ENCODE results near the gene VAX1.

Gene VAX1

DNA sequence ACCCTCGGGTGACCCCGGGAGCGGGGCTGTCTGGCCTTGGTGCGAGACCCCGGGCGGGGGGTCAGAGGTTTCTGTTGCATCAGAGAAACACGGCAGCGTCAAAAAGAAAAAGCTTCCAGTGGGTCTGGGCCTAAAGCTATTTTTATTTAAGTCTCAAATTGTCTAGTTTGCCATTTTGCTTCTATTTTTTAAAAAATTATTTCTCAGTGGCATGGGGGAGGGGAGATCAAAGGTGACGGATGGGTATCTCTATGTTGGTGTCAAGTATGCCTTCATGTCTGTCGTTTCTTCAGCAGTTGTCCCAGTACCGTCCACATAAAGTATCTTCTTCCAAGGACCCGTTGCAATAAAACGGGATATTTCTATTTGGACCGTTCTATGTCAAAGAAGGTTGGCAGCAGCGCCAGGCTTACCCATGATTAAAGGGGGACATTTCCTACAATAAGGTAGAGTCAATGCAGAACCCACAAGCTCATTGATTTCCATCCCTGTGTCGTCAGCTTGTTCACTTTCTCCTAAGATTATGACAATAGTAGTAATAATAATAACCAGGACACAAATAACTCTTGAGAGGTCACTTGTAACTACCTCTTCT is 26.0 kb upstream of the VAX1 start:
- no peak for DNase-seq (ENCODE audit: low read depth in 2 of 2)
- no peak overlapping the region for H3K4me3 ChIP-seq (replicated peaks in 1 of 2; ENCODE audit: low read depth in 2 of 2, low read length in 2 of 2)
- TF ChIP-seq, protein P1, sequence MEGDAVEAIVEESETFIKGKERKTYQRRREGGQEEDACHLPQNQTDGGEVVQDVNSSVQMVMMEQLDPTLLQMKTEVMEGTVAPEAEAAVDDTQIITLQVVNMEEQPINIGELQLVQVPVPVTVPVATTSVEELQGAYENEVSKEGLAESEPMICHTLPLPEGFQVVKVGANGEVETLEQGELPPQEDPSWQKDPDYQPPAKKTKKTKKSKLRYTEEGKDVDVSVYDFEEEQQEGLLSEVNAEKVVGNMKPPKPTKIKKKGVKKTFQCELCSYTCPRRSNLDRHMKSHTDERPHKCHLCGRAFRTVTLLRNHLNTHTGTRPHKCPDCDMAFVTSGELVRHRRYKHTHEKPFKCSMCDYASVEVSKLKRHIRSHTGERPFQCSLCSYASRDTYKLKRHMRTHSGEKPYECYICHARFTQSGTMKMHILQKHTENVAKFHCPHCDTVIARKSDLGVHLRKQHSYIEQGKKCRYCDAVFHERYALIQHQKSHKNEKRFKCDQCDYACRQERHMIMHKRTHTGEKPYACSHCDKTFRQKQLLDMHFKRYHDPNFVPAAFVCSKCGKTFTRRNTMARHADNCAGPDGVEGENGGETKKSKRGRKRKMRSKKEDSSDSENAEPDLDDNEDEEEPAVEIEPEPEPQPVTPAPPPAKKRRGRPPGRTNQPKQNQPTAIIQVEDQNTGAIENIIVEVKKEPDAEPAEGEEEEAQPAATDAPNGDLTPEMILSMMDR (IDR thresholded peaks at IDR 0.05; ENCODE audit: low read depth, low read length) = no peak

DNA sequence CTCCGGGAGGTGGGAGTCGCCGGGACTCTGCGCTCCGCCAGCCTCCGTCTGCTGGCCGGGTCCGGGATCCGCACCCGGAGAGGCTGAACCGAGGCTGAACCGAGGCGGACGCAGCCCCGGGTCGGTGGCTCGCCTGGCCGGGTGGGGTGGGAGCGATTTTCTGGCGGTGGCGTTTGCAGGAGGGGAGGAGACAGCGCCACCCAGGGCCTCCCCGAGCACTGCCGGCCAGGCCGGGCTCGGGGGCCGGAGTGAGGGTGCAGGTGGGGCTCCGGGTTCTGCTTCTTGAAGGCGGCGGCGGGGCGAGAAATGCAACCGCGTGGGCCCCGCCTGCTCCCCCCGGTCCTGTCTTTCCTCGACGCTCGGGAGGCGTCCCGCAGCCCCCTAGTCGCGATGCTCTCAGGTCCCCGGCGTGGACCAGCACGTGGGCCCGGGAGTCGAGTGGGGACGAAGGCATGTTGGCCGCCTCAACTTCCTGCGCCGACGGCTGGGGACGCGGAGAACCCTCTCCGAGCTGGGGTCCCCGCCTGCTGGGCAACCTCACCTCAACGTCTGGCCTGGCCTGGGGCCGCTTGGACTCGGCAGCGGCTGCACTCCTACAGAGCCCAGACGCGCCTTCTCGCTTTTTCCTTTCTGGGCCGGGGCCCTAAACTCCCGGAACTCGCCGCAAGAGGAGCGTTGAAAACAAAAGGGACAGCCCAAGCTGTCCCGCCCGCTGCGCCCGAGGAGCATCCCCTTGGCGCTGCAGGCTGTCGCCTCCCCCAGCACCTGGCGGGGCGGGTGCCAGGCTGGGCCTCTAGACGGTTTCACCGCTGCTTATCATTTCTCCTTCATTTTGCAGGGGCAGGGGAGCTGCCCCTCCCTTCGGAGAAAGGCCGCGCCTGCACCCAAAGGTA is 25.2 kb upstream of the VAX1 start:
- DNase-seq (ENCODE audit: low read depth in 2 of 2) = no peak
- H3K4me3 ChIP-seq (replicated peaks in 1 of 2; ENCODE audit: low read depth in 2 of 2, low read length in 2 of 2) = no peak overlapping the region
- TF ChIP-seq, protein P1 (IDR thresholded peaks at IDR 0.05; ENCODE audit: low read depth, low read length) = no peak

DNA sequence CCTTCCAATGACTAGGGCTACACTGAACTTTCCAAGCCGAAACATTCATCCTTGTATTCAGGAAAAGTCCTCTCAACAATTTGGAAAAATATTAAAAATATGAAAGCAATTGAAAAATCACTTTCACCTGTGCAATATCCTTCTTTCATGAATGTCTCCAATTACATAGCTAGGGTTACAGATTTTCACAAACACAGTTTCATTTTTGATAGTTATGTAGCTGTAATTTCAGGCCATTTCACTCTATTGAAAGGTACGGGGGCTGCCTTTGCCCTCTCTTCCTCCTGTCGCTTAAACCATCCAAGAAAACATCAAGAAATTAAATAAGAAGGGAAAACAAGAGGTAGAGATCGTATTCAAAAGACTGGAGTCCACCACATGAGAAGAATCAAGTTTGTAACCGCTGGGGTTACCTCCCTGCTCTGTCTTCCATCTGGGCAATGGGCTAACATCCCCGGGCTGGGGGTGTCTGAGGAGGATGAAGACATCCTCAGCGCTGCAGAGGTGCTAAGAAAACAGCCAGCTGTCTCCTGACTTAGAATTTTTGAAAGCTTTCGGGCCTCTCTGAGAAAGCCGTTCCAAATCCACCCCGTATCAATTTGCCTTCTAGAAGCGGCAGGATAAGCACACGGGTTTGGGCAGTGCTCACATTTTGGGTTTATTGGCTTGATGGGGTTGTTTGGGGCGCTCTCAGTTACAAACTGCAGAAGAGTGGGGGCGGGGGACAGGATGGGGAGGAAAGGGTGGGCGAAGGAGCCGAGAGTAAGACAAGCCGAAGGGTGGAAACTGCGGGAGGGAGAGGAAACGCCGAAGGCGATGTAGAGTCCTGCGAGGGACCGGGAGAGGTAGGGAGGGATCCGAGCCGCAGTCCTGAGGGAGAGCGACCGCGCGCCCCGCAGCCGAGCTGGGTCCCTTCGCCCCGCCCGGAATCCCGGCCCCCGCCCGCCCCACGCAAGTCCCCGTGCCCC is 24.3 kb upstream of the VAX1 start:
- no peak overlapping the region for H3K4me3 ChIP-seq (replicated peaks in 1 of 2; ENCODE audit: low read depth in 2 of 2, low read length in 2 of 2)
- DNase-seq (ENCODE audit: low read depth in 2 of 2) = no peak

DNA sequence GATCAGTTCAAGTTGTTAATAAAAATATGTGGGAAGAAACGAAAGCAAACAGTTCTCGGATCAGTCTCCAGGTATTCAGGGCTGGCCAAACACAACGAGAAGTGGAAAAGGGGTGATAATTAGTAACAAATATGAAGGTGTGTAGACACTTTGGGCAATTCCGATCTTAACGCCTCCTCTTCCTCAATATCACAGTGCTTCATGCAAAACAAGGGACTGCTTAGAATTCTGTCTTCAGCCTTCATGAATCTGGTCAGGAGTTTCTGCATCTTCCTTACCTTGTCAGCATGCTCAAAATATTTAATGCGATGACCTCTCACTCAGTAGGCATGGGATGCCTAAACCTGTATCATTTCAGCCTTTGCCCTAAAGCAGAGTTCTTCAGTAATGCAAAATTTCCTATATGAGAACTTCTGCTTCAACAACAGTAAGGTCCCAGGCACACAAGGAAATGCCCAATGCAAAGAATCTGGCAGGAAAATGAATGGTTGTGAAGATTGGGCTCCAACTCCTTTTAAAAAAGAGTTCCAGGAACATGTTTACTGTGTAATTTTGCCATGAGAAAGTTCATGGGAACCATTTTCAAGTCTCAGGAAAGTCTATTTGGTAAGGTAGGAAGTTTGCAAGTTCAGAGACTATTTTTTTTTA is 23.4 kb upstream of the VAX1 start:
- no peak for DNase-seq (ENCODE audit: low read depth in 2 of 2)
- H3K4me3 ChIP-seq (replicated peaks in 1 of 2; ENCODE audit: low read depth in 2 of 2, low read length in 2 of 2) = no peak overlapping the region
- TF ChIP-seq, protein P1 (IDR thresholded peaks at IDR 0.05; ENCODE audit: low read depth, low read length) = no peak

More for the DNA sequence above, 24.3 kb upstream of the VAX1 start:
- TF ChIP-seq, protein P1 (IDR thresholded peaks at IDR 0.05; ENCODE audit: low read depth, low read length) = no peak

DNA sequence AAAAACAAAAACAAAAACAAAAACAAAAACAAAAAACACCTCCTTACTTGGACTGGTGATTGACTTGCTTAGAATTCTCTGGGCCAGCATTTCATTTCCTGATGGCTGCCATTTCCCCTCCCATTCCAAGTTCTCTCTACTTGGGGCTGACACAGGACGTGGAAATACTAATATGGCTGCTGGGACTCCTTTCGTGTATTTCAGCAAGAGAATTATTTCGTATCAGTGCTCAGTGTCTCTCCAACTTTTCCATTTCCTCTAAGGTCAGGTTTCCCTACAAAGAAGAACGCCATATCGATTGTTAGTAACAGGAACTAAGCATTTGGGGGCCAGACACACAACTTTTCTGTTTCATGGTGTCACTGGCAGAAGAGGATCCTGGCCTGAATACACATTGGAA is 22.5 kb upstream of the VAX1 start:
- no peak for DNase-seq (ENCODE audit: low read depth in 2 of 2)
- TF ChIP-seq, protein P1 (IDR thresholded peaks at IDR 0.05; ENCODE audit: low read depth, low read length) = no peak

DNA sequence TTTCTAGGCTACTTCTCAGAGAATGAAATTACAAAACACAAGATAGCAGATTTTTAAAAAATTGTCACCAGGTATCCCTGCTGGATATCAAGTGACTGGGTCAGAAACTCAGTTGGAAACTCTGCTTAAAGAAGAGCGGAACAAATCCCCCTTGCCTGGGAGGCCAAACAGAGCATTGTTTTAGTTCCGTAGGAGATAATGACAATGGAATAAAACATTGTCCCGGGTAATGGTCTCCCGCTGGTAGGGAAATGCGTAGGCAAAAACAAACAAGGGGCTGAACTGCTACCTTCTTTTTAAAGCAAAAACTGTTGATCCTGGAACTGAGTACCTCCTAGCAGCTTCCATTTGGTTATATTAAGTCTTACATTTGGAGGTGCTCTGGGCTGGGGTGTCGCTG is 21.3 kb upstream of the VAX1 start:
- H3K4me3 ChIP-seq (replicated peaks in 1 of 2; ENCODE audit: low read depth in 2 of 2, low read length in 2 of 2) = no peak overlapping the region
- no peak for DNase-seq (ENCODE audit: low read depth in 2 of 2)
- TF ChIP-seq, protein P1 (IDR thresholded peaks at IDR 0.05; ENCODE audit: low read depth, low read length) = no peak

More for the DNA sequence above, 22.5 kb upstream of the VAX1 start:
- H3K4me3 ChIP-seq (replicated peaks in 1 of 2; ENCODE audit: low read depth in 2 of 2, low read length in 2 of 2) = no peak overlapping the region
